T-cell (primary cell): ENCODE data around the gene DUOXA2. TPM values are rescaled to one million over a fixed set of nuclear protein-coding genes. Genes with fewer than 3 reads are reported as not detected.

ENCODE experiments used
- ATAC-seq, 4 experiments: fragments of 200-7000 bp in 3 of 4; fragments of 150-1000 bp in 1 of 4; cut with Tn5 transposase; replicated peaks in 1 of 4; 1 replicate in 3 of 4; 2 replicates in 1 of 4; pipeline ENCODE4 v1.10.0; 2021; ENCODE audit warnings: moderate library complexity in 3 of 4, mild to moderate bottlenecking in 2 of 4, moderate number of reproducible peaks in 1 of 4
- CTCF ChIA-PET, 2 donors: fragments of 300-600 bp; sonication (Branson Sonifier 250); formaldehyde crosslinking; loops; one replicate each; lab custom pipeline; 2022; ENCODE audit warnings: antibody characterized with exemption in 2 of 2; lab: Charles Lee
- POLR2A ChIA-PET, 2 donors: fragments of 300-600 bp; sonication (Branson Sonifier 250); formaldehyde crosslinking; loops; one replicate each; lab custom pipeline; 2022; ENCODE audit warnings: antibody characterized with exemption in 2 of 2; lab: Charles Lee
- DNase-seq, 35 experiments: peaks; one replicate each; pipeline versions ENCODE4 v3.0.0 to v3.0.0-alpha.2; 2013 to 2023
- H3K27ac ChIP-seq: one replicate; pipeline ENCODE4 v1.5.1; 2013; ENCODE audit warnings: low read length
- H3K27me3 ChIP-seq, 2 experiments: replicated peaks in 1 of 2; 1 replicate in 1 of 2; 2 replicates in 1 of 2; pipeline versions ENCODE4 v1.6.1 to v1.7.0; 2013; ENCODE audit warnings: low read length in 1 of 2, mixed read lengths in 1 of 2; ENCODE audit not compliant: control insufficient read depth in 2 of 2, insufficient read depth in 2 of 2; ENCODE audit errors: extremely low read depth in 1 of 2
- H3K36me3 ChIP-seq, 2 donors: 1 replicate in 1 of 2; 2 replicates in 1 of 2; pipeline versions ENCODE4 v1.6.1 to v1.7.0; 2013; ENCODE audit warnings: low read length in 1 of 2; ENCODE audit not compliant: control insufficient read depth in 2 of 2, insufficient read depth in 1 of 2; ENCODE audit errors: extremely low read depth in 1 of 2
- H3K4me1 ChIP-seq, 2 experiments: 1 replicate in 1 of 2; 2 replicates in 1 of 2; pipeline versions ENCODE4 v1.6.1 to v1.7.0; 2013; ENCODE audit warnings: low read length in 2 of 2, mixed read lengths in 1 of 2; ENCODE audit not compliant: insufficient read depth in 2 of 2, control insufficient read depth in 1 of 2; ENCODE audit errors: extremely low read depth in 1 of 2
- H3K4me3 ChIP-seq, 2 donors: 1 replicate in 1 of 2; 2 replicates in 1 of 2; pipeline versions ENCODE4 v1.5.1 to v1.7.0; 2013; ENCODE audit warnings: mild to moderate bottlenecking in 2 of 2, low read length in 1 of 2, moderate library complexity in 1 of 2; ENCODE audit not compliant: control insufficient read depth in 1 of 2; ENCODE audit errors: extremely low read depth in 1 of 2
- H3K9me3 ChIP-seq: 2 replicates; pipeline ENCODE4 v1.7.0; 2013
- H3K27ac Mint-ChIP-seq, 2 donors: one replicate each; pipeline ENCODE4 v1.8.0; 2020 to 2021; ENCODE audit warnings: mild to moderate bottlenecking in 2 of 2, mixed read lengths in 2 of 2
- H3K27me3 Mint-ChIP-seq, 2 donors: one replicate each; pipeline ENCODE4 v1.8.0; 2021 to 2022; ENCODE audit warnings: mixed read lengths in 2 of 2
- H3K36me3 Mint-ChIP-seq: one replicate; pipeline ENCODE4 v1.8.0; 2021; ENCODE audit warnings: mixed read lengths
- H3K4me1 Mint-ChIP-seq, 3 donors: one replicate each; pipeline ENCODE4 v1.8.0; 2020 to 2022; ENCODE audit warnings: mixed read lengths in 3 of 3, mild to moderate bottlenecking in 1 of 3
- H3K4me3 Mint-ChIP-seq, 3 donors: one replicate each; pipeline ENCODE4 v1.8.0; 2020 to 2022; ENCODE audit warnings: mild to moderate bottlenecking in 3 of 3, mixed read lengths in 3 of 3, moderate library complexity in 3 of 3
- H3K9me3 Mint-ChIP-seq, 3 donors: one replicate each; pipeline ENCODE4 v1.8.0; 2020 to 2022; ENCODE audit warnings: mixed read lengths in 3 of 3
- WGBS: methylation state at CpG from one replicate; pipeline ENCODE4 v1.1.5; 2013; ENCODE audit warnings: missing lambda C conversion rate; ENCODE audit not compliant: insufficient coverage; 5-methylcytosine and 5-hydroxymethylcytosine counted together
- total RNA-seq, 35 experiments: library from RNA in 6 of 35; stranded (reverse) in 6 of 35; fragments of 120-200 nt in 1 of 35; gene quantifications; one replicate each; pipeline versions ENCODE4 v1.2.1 to v1.2.4 and lab custom pipeline; 2013 to 2026

Gene DUOXA2
- total RNA-seq, 5 donors from 2014 or later (not counting 1 experiment from before 2014, with no cell fraction given) = not detected

DNA sequence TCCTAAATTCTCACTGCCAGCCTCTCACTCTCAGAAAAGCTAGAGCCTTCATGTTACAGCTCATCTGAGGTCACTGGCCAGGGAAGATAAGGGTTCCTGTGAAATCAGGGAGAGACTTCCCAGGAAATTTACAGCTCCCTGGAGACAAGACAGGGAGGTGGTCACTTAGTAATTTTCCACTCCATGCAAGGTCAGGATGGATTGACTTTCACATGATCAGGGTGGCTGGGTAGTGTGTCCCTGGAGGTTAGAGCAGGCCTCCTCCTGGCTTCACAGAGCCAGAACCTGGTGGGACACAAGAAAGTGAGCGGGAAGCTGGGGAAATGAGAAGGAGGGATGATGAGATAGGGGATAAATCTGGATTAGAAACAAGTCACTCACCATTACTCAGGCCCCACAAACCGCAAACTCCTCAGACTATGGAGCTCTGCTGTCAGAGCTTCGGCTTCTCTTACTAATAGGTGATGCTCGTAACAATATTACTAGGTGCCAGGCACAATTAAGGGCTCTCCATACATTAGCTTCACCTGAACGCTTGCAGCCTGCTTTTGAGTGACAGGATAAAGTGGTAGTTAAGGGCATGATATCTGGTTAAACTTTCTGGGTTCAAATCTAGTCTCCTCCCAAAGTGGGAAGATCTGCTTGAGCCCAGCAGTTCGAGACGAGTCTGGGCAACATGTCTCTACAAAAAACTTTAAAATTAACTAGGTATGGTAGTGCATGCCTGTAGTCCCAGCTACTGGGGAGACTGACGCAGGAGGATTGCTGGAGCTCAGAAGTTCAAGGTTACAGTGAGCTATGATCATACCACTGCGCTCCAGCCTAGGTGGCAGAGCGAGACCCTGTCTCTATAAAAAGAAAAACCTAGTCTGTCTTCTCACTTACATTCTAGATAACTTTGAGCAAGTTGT is 25.1 kb upstream of the DUOXA2 start:
- Histone ChIP-seq H3K4me3 (no peak overlapping the region), H3K9me3 (no peaks in the 10 kb centered on the region), H3K27ac (no peak overlapping the region), H3K27me3 (peaks cover 0 to 21% of the 10 kb centered on the region in 2 experiments), H3K36me3 (no peaks in the 10 kb centered on the region), H3K4me1 (no peaks in the 10 kb centered on the region)
- H3K4me1 Mint-ChIP-seq = no peaks in the 10 kb centered on the region
- no CpG with 5 or more reads among the region's 10 CpGs for WGBS
- no peak overlapping the region for H3K27ac Mint-ChIP-seq
- peaks cover 25 to 28% of the 10 kb centered on the region in 2 donors for H3K27me3 Mint-ChIP-seq
- no peaks in the 10 kb centered on the region for H3K36me3 Mint-ChIP-seq
- no peak for ATAC-seq
- DNase-seq = no peak
- CTCF ChIA-PET = interaction anchor here in 1 of 2 donors (1.5 kb wide), 1 partner anchor 38 kb away, joined by 3 read pairs; no protein-coding TSS in a partner anchor
- POLR2A ChIA-PET = no interaction called here
- H3K9me3 Mint-ChIP-seq = no peaks in the 10 kb centered on the region
- no peak overlapping the region for H3K4me3 Mint-ChIP-seq

DNA sequence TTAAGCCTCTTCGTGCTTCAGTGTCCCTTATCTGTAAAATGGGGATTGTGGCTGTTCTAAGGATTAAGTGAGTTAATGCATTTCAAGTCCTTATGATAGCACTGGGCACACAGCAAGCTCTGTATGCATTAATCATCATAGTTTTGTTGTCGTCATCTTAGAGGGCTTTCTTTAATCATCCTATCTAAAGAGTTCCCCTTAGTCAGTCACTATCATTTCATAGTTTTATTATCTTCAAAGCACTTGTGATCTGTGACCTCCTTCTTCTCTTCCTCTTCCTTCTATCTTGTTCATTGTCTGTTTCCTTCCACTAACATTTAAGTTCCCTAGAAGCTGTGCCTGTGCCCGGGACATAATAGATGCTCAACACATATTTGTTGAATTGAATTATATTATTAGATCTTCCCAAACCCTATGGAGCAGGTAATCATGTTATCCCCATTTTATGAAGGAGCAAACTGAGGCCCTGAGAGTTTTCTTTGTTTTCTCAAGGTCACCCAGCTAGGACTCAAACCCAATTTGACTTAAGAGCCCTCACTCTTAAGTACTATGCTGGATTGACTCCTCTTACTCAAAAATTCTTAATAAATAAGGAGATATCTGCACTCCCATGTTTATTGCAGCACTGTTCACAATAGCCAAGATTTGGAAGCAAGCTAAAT is 24.3 kb upstream of the DUOXA2 start:
- 100% methylated on average over 1 of the region's 3 CpGs for WGBS
- Histone ChIP-seq H3K4me1 (no peaks in the 10 kb centered on the region), H3K36me3 (no peaks in the 10 kb centered on the region), H3K27me3 (peaks cover 0 to 22% of the 10 kb centered on the region in 2 experiments), H3K4me3 (no peak overlapping the region), H3K9me3 (no peaks in the 10 kb centered on the region), H3K27ac (no peak overlapping the region)
- ChIA-PET POLR2A (no interaction called here), CTCF (interaction anchor here in 1 of 2 donors (1.5 kb wide), 1 partner anchor 37 kb away, joined by 3 read pairs; no protein-coding TSS in a partner anchor)
- Mint-ChIP-seq H3K36me3 (no peaks in the 10 kb centered on the region), H3K27ac (no peak overlapping the region), H3K9me3 (no peaks in the 10 kb centered on the region), H3K4me1 (no peaks in the 10 kb centered on the region), H3K4me3 (no peak overlapping the region), H3K27me3 (peaks cover 22 to 28% of the 10 kb centered on the region in 2 donors)
- DNase-seq (no peak), ATAC-seq (no peak)

DNA sequence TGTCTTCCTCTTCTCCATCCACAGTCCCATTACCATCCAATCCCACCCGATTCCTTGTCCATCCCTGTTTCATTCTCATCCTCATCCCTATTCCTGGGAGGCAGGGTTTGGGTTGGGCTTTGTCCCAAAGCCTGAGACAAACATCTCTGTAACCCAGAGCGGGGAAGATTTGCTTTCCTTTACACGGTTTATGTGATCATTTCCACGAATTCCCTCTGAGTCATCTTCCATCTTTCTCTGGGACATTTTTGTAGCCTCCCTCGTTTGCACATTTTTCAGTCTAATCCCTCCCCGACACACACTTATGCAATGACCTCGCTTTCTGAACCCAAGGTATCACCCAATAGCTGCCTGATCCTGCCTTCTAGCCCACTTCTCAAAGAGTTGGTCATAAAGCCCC is 23.0 kb upstream of the DUOXA2 start:
- ATAC-seq (no peak), DNase-seq (no peak)
- H3K27ac Mint-ChIP-seq = no peak overlapping the region
- H3K4me1 Mint-ChIP-seq = no peaks in the 10 kb centered on the region
- no peaks in the 10 kb centered on the region for H3K4me1 ChIP-seq
- peaks cover 20 to 28% of the 10 kb centered on the region in 2 donors for H3K27me3 Mint-ChIP-seq
- no peak overlapping the region for H3K4me3 ChIP-seq
- WGBS = 39% methylated on average over 4 of the region's 7 CpGs
- no peaks in the 10 kb centered on the region for H3K36me3 Mint-ChIP-seq
- H3K9me3 Mint-ChIP-seq = no peaks in the 10 kb centered on the region
- CTCF ChIA-PET = no interaction called here
- no peak overlapping the region for H3K4me3 Mint-ChIP-seq
- no peaks in the 10 kb centered on the region for H3K36me3 ChIP-seq
- POLR2A ChIA-PET = no interaction called here
- H3K9me3 ChIP-seq = no peaks in the 10 kb centered on the region
- H3K27ac ChIP-seq = no peak overlapping the region
- H3K27me3 ChIP-seq = peaks cover 0 to 19% of the 10 kb centered on the region in 2 experiments

DNA sequence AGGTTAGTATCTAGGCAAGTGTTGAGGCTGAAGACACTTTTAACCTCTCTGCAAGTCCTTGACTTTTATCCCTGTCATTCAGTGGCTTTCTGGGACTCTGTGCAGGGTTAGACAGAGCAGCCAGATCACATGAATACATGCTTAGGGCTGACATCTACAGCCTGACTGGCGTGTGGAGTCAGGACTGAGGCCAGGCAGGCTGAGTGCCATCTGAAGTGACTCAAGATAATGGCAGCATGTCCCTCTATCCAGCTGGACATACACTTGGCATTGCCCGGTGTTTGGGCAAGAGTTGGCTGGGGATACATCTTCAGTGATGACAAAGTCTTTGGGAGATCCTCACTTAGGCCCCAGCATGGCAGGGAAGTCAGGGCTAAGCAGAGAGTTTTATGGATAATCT is 22.6 kb upstream of the DUOXA2 start:
- Mint-ChIP-seq H3K27me3 (peaks cover 20 to 28% of the 10 kb centered on the region in 2 donors), H3K9me3 (no peaks in the 10 kb centered on the region), H3K4me3 (no peak overlapping the region), H3K27ac (no peak overlapping the region), H3K36me3 (no peaks in the 10 kb centered on the region), H3K4me1 (no peaks in the 10 kb centered on the region)
- H3K36me3 ChIP-seq = no peaks in the 10 kb centered on the region
- no peaks in the 10 kb centered on the region for H3K4me1 ChIP-seq
- CTCF ChIA-PET = no interaction called here
- ATAC-seq (no peak), DNase-seq (no peak)
- H3K27ac ChIP-seq = no peak overlapping the region
- H3K4me3 ChIP-seq = no peak overlapping the region
- POLR2A ChIA-PET = no interaction called here
- 54% methylated on average over 2 of the region's 2 CpGs for WGBS
- no peaks in the 10 kb centered on the region for H3K9me3 ChIP-seq
- H3K27me3 ChIP-seq = peaks cover 0 to 17% of the 10 kb centered on the region in 2 experiments

DNA sequence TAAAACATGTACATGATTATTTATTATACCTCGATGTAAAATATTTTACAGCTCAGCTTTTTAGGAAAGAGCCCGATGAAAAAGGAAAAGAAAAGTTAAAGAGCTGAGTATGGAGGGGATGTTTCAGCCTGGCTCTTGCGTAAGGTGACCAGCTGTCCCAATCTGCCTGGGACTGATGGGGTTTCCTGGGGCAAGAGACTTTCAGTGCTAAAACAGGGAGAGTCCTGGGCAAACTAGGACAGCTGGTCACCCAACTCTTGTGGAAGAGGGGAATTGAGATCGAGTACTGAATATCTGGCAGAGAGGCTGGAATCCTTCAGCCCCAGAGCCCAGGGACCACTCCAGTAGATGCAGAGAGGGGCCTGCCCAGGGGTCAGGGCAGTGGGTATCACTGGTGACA is 21.1 kb upstream of the DUOXA2 start:
- Mint-ChIP-seq H3K4me3 (no peak overlapping the region), H3K9me3 (no peaks in the 10 kb centered on the region), H3K27me3 (peaks cover 14 to 22% of the 10 kb centered on the region in 2 donors), H3K36me3 (no peaks in the 10 kb centered on the region), H3K27ac (no peak overlapping the region), H3K4me1 (no peaks in the 10 kb centered on the region)
- Histone ChIP-seq H3K4me1 (no peaks in the 10 kb centered on the region), H3K27ac (no peak overlapping the region), H3K36me3 (no peaks in the 10 kb centered on the region), H3K4me3 (no peak overlapping the region), H3K27me3 (peaks cover 0 to 17% of the 10 kb centered on the region in 2 experiments), H3K9me3 (no peaks in the 10 kb centered on the region)
- WGBS = 86% methylated on average over 4 of the region's 4 CpGs
- DNase-seq = no peak
- CTCF ChIA-PET = no interaction called here
- POLR2A ChIA-PET = no interaction called here
- ATAC-seq = no peak

DNA sequence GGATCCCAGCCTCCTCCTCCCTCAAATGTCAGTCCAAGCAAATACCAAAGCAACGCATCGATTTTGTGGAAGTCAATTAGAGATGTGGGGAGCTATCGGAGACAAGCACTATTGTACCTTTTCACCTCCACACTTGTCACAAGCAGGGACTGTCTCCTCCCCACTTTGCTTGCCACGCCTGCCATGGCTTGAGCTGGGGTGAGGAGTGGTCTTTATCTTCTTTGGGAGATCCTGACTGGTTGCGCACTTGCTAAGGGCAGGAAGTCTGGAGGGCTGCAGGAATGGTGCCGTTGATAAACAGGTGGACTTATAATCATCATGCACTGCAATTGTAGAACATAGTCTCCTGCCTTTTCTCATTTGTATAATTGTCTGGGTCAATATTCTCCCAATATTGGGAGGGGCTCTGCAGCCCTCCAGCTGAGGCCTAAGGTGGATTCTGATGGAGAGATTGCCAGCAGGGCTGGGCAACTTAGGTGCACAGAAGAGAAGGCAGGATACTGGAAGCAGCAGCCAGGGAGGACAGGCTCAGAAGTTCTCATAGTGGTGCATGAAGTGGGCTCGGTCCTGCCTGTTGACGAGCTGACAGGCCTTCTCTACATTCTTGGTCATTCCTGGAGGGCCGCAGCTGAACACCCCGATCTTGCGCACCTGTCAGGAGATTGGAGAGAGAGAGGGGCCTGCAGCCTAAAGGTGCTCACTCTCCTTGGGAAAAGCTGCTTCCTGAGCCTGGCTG is 20.3 kb upstream of the DUOXA2 start:
- Histone ChIP-seq H3K4me1 (no peaks in the 10 kb centered on the region), H3K27me3 (peaks cover 0 to 17% of the 10 kb centered on the region in 2 experiments), H3K36me3 (no peaks in the 10 kb centered on the region), H3K9me3 (no peaks in the 10 kb centered on the region), H3K4me3 (no peak overlapping the region), H3K27ac (no peak overlapping the region)
- H3K27me3 Mint-ChIP-seq = peaks cover 14 to 22% of the 10 kb centered on the region in 2 donors
- H3K4me1 Mint-ChIP-seq = no peaks in the 10 kb centered on the region
- ATAC-seq (no peak), DNase-seq (no peak)
- H3K36me3 Mint-ChIP-seq = no peaks in the 10 kb centered on the region
- POLR2A ChIA-PET = no interaction called here
- CTCF ChIA-PET = interaction anchor here (0.7 kb wide), 2 partner anchors 12 to 56 kb away, joined by 3 to 5 read pairs; no protein-coding TSS in a partner anchor
- no peaks in the 10 kb centered on the region for H3K9me3 Mint-ChIP-seq
- no peak overlapping the region for H3K4me3 Mint-ChIP-seq
- 91% methylated on average over 5 of the region's 11 CpGs for WGBS
- no peak overlapping the region for H3K27ac Mint-ChIP-seq
